T follicular helper cell (primary cell): Measurements from ENCODE around the gene INTS2.
"Not testable (repeated sequence)": the region's sequence is repeated elsewhere in the genome, so short reads cannot be mapped to it uniquely, and the experiment has no call there.

Experiments
- DNase-seq: peaks from one replicate; pipeline ENCODE4 v3.0.0-alpha.2; 2020; ENCODE audit warnings: low read depth

The INTS2 gene

GRCh38 chr17:61847659-61848058 is 80.1 kb downstream of the INTS2 start:
- no peak for DNase-seq

GRCh38 chr17:61846761-61847375 is 80.9 kb downstream of the INTS2 start:
- DNase-seq = no peak

- DNase-seq = no peak
Measured at GRCh38 chr17:61846088-61846487, 81.7 kb downstream of the INTS2 start.

- no peak for DNase-seq
Measured at GRCh38 chr17:61843435-61843834, 84.3 kb downstream of the INTS2 start.

- no peak for DNase-seq
Measured at GRCh38 chr17:61842899-61843298, 84.9 kb downstream of the INTS2 start.

- no peak for DNase-seq
Measured at GRCh38 chr17:61839300-61839786, 88.4 kb downstream of the INTS2 start.

- peak; percentile 39 for DNase-seq
Measured at GRCh38 chr17:61837175-61838051, 90.4 kb downstream of the INTS2 start.

- no peak for DNase-seq
Measured at GRCh38 chr17:61836266-61837174, 91.3 kb downstream of the INTS2 start.

GRCh38 chr17:61835606-61836005 is 92.2 kb downstream of the INTS2 start:
- DNase-seq = no peak

GRCh38 chr17:61834610-61835009 is 93.2 kb downstream of the INTS2 start:
- DNase-seq = no peak

- no peak for DNase-seq
Measured at GRCh38 chr17:61833536-61834193, 94.1 kb downstream of the INTS2 start.

GRCh38 chr17:61832463-61832862 is 95.3 kb downstream of the INTS2 start:
- DNase-seq = no peak

- DNase-seq = no peak
Measured at GRCh38 chr17:61831099-61831498, 96.7 kb downstream of the INTS2 start.

- no peak for DNase-seq
Measured at GRCh38 chr17:61828694-61829093, 99.1 kb downstream of the INTS2 start.

GRCh38 chr17:61827649-61828395 is 100.0 kb downstream of the INTS2 start:
- DNase-seq = no peak

- not testable (repeated sequence) for DNase-seq
Measured at GRCh38 chr17:61826866-61827265, 100.9 kb downstream of the INTS2 start.

- DNase-seq = not testable (repeated sequence)
Measured at GRCh38 chr17:61826198-61826597, 101.6 kb downstream of the INTS2 start.

- DNase-seq = no peak
Measured at GRCh38 chr17:61825448-61826137, 102.2 kb downstream of the INTS2 start.

- DNase-seq = no peak
Measured at GRCh38 chr17:61822326-61823285, 105.2 kb downstream of the INTS2 start.
